Breast epithelium (tissue), 3 donors: ENCODE data around the gene DGCR8.

Source experiments
- POLR2A ChIP-seq: fragments of 450-650 bp; IDR thresholded peaks from one replicate; pipeline ENCODE4 v1.6.1; 2016; ENCODE audit warnings: antibody characterized with exemption, mild to moderate bottlenecking, moderate library complexity
- POLR2AphosphoS5 ChIP-seq, 3 donors: sonication (generic); formaldehyde crosslinking; IDR thresholded peaks; one replicate each; pipeline ENCODE4 v1.6.1; 2017; ENCODE audit warnings: antibody characterized with exemption in 3 of 3
- TF ChIP-seq, protein P1 (sequence below), 3 donors: fragments of 450-650 bp; IDR thresholded peaks; one replicate each; pipeline ENCODE4 v1.5.1; 2016 to 2017; ENCODE audit warnings: antibody characterized with exemption in 3 of 3, mild to moderate bottlenecking in 3 of 3, moderate library complexity in 3 of 3

GRCh38 chr22:20054034-20054427, 26.0 kb upstream of the DGCR8 start:
- TF ChIP-seq POLR2AphosphoS5 (IDR thresholded peaks at IDR 0.05): no peak
- TF ChIP-seq, protein P1, sequence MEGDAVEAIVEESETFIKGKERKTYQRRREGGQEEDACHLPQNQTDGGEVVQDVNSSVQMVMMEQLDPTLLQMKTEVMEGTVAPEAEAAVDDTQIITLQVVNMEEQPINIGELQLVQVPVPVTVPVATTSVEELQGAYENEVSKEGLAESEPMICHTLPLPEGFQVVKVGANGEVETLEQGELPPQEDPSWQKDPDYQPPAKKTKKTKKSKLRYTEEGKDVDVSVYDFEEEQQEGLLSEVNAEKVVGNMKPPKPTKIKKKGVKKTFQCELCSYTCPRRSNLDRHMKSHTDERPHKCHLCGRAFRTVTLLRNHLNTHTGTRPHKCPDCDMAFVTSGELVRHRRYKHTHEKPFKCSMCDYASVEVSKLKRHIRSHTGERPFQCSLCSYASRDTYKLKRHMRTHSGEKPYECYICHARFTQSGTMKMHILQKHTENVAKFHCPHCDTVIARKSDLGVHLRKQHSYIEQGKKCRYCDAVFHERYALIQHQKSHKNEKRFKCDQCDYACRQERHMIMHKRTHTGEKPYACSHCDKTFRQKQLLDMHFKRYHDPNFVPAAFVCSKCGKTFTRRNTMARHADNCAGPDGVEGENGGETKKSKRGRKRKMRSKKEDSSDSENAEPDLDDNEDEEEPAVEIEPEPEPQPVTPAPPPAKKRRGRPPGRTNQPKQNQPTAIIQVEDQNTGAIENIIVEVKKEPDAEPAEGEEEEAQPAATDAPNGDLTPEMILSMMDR (IDR thresholded peaks at IDR 0.05): no peak
- TF ChIP-seq POLR2A: no peak
